Measurements from ENCODE around the gene GULP1.
A peak's percentile ranks its signal among the peaks of the same experiment; 100 is the strongest.
"Not testable (repeated sequence)": the region's sequence is repeated elsewhere in the genome, so short reads cannot be mapped to it uniquely, and the experiment has no call there.

GULP1 gene

DNA sequence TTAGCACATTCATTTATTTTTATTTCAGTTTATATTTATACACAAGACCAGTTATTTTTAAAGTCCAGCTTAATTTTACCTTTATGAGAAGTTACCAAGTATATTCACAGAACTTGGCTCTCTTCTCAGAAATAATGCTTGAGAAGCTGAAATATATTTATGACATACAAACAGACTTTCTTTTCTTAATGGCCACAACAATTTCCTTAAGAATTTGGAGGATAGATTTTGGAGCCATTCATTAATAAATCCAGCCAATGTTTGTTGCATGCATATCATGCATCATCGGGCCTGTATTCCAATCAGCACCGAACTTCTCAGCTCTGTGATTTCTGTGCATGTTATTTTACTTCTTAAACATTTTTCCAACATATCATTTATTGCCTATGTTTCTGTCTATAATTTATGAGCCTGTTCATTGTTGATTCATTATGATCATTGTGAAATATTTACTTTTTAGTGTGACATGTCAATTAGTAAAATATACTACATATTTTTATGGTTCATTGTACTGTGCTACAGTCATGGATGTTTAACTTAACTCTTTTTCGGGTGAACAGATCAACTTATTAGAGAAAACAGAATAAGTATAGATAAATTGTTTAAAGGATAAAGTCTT lies 3.5 kb downstream of the GULP1 start:
- ATAC-seq: no peak
- TF ChIP-seq ISL1 (CRISPR knock-in tag; IDR thresholded peaks at IDR 0.05): no peak
- TF ChIP-seq, protein P1, sequence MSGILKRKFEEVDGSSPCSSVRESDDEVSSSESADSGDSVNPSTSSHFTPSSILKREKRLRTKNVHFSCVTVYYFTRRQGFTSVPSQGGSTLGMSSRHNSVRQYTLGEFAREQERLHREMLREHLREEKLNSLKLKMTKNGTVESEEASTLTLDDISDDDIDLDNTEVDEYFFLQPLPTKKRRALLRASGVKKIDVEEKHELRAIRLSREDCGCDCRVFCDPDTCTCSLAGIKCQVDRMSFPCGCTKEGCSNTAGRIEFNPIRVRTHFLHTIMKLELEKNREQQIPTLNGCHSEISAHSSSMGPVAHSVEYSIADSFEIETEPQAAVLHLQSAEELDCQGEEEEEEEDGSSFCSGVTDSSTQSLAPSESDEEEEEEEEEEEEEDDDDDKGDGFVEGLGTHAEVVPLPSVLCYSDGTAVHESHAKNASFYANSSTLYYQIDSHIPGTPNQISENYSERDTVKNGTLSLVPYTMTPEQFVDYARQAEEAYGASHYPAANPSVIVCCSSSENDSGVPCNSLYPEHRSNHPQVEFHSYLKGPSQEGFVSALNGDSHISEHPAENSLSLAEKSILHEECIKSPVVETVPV (CRISPR knock-in tag; IDR thresholded peaks at IDR 0.05): no peak
- TF ChIP-seq ESRRG (CRISPR knock-in tag; IDR thresholded peaks at IDR 0.05): no peak
- no peak for TF ChIP-seq OSR1 (CRISPR knock-in tag; IDR thresholded peaks at IDR 0.05)
- TF ChIP-seq, protein P2, sequence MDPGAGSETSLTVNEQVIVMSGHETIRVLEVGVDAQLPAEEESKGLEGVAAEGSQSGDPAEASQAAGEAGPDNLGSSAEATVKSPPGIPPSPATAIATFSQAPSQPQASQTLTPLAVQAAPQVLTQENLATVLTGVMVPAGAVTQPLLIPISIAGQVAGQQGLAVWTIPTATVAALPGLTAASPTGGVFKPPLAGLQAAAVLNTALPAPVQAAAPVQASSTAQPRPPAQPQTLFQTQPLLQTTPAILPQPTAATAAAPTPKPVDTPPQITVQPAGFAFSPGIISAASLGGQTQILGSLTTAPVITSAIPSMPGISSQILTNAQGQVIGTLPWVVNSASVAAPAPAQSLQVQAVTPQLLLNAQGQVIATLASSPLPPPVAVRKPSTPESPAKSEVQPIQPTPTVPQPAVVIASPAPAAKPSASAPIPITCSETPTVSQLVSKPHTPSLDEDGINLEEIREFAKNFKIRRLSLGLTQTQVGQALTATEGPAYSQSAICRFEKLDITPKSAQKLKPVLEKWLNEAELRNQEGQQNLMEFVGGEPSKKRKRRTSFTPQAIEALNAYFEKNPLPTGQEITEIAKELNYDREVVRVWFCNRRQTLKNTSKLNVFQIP (CRISPR knock-in tag; IDR thresholded peaks at IDR 0.05; ENCODE audit: borderline replicate concordance, low read depth): no peak
- TF ChIP-seq ZNF565 (CRISPR knock-in tag; conservative IDR thresholded peaks at IDR 0.05; ENCODE audit: low read depth): no peak
- TF ChIP-seq TOX (CRISPR knock-in tag; IDR thresholded peaks at IDR 0.05; ENCODE audit: borderline replicate concordance): no peak
- no peak for TF ChIP-seq GLIS3 (CRISPR knock-in tag; IDR thresholded peaks at IDR 0.05)
- TF ChIP-seq SNAI2 (CRISPR knock-in tag; IDR thresholded peaks at IDR 0.05): no peak
- no peak for TF ChIP-seq BACH2 (CRISPR knock-in tag; IDR thresholded peaks at IDR 0.05; ENCODE audit: borderline replicate concordance)
- TF ChIP-seq, protein P3, sequence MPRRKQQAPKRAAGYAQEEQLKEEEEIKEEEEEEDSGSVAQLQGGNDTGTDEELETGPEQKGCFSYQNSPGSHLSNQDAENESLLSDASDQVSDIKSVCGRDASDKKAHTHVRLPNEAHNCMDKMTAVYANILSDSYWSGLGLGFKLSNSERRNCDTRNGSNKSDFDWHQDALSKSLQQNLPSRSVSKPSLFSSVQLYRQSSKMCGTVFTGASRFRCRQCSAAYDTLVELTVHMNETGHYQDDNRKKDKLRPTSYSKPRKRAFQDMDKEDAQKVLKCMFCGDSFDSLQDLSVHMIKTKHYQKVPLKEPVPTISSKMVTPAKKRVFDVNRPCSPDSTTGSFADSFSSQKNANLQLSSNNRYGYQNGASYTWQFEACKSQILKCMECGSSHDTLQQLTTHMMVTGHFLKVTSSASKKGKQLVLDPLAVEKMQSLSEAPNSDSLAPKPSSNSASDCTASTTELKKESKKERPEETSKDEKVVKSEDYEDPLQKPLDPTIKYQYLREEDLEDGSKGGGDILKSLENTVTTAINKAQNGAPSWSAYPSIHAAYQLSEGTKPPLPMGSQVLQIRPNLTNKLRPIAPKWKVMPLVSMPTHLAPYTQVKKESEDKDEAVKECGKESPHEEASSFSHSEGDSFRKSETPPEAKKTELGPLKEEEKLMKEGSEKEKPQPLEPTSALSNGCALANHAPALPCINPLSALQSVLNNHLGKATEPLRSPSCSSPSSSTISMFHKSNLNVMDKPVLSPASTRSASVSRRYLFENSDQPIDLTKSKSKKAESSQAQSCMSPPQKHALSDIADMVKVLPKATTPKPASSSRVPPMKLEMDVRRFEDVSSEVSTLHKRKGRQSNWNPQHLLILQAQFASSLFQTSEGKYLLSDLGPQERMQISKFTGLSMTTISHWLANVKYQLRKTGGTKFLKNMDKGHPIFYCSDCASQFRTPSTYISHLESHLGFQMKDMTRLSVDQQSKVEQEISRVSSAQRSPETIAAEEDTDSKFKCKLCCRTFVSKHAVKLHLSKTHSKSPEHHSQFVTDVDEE (CRISPR knock-in tag; IDR thresholded peaks at IDR 0.05): no peak
- TF ChIP-seq TCF4 (CRISPR knock-in tag; IDR thresholded peaks at IDR 0.05; ENCODE audit: borderline replicate concordance): no peak
- no peak for TF ChIP-seq ZFP30 (CRISPR knock-in tag; IDR thresholded peaks at IDR 0.05)
- TF ChIP-seq, protein P4, sequence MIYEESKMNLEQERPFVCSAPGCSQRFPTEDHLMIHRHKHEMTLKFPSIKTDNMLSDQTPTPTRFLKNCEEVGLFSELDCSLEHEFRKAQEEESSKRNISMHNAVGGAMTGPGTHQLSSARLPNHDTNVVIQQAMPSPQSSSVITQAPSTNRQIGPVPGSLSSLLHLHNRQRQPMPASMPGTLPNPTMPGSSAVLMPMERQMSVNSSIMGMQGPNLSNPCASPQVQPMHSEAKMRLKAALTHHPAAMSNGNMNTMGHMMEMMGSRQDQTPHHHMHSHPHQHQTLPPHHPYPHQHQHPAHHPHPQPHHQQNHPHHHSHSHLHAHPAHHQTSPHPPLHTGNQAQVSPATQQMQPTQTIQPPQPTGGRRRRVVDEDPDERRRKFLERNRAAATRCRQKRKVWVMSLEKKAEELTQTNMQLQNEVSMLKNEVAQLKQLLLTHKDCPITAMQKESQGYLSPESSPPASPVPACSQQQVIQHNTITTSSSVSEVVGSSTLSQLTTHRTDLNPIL (CRISPR knock-in tag; IDR thresholded peaks at IDR 0.05; ENCODE audit: low read depth): no peak
- TF ChIP-seq RARB (CRISPR knock-in tag; IDR thresholded peaks at IDR 0.05): no peak
- no peak for TF ChIP-seq ARNTL (CRISPR knock-in tag; IDR thresholded peaks at IDR 0.05; ENCODE audit: borderline replicate concordance, low read depth)
- TF ChIP-seq ZNF8 (CRISPR knock-in tag; IDR thresholded peaks at IDR 0.05): no peak

DNA sequence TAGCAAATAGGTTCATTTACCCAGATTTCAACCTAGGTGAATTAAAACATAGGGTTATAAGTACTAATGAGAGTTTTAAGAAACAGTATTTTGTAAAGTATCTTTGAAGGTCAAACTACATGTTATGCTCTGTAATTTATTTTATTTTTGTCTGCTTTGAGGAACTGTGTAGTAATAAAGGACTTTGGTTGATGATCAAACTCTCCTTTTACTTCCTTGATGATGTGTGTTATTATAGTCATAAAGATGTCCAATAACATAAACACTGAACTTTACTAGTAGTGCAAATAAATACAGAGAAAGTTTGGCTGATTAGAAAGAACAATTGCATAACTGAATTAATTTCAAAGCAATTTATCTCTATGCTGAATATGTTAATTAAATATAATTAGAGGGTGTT lies 6.3 kb downstream of the GULP1 start:
- TF ChIP-seq ZFP30 (CRISPR knock-in tag; IDR thresholded peaks at IDR 0.05) (no peak), ARNTL (CRISPR knock-in tag; IDR thresholded peaks at IDR 0.05; ENCODE audit: borderline replicate concordance, low read depth) (no peak), OSR1 (CRISPR knock-in tag; IDR thresholded peaks at IDR 0.05) (no peak), RARB (CRISPR knock-in tag; IDR thresholded peaks at IDR 0.05) (no peak)
- TF ChIP-seq, protein P2 (CRISPR knock-in tag; IDR thresholded peaks at IDR 0.05; ENCODE audit: borderline replicate concordance, low read depth): no peak
- no peak for ATAC-seq

DNA sequence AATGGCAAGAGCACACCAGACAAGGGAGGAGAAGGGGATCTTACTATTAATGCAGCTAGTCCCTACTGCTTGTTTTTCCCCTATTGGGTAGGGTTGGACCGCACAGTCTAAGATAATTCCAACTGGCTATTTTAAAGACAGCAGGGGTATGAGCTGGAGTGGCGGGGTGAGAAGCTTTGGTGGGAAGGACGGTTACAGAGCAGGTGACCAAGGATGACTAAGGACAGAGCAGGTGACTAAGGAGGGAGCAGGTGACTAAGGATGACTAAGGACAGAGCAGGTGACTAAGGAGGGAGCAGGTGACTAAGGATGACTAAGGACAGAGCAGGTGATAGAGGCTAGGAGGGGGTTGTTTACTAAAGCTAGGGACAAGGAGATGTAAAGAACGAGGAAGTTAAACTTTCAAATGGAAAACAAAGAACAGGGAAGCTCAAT lies 7.3 kb downstream of the GULP1 start:
- ATAC-seq: not testable (repeated sequence)

DNA sequence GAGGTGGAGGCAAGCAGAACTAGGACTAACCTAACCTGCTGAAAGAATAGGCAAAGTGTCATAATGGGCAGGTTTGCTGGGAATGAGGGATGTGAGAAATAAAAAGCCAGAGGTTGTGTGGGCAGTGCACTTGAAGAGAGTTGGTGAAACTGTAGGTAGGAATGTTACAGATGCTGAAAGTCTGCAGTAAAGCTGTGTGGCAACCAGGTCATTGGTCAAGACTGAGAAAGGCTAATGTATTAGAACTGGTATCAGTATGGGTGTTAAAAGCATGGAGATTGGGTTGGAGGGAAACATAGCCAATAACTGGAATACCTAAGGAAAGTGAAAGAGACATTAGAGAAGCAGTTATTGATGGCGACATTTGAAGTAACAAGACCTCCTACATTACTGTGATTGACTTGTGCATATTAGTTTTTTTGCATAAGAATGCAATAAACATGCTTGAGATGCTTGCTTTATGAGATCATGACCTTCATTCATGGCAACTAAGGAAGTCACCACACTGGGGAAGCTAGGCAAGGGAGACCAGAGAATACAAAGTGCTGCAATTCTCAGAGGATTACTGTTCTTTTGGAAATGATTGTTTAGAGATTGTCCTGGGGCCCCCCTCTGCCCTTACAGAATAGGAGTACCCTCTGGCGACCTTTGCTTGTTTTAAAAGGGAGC lies 11.8 kb downstream of the GULP1 start:
- ATAC-seq: peak; percentile 75
- TF ChIP-seq, protein P1 (CRISPR knock-in tag; IDR thresholded peaks at IDR 0.05): no peak
- no peak for TF ChIP-seq TOX (CRISPR knock-in tag; IDR thresholded peaks at IDR 0.05; ENCODE audit: borderline replicate concordance)
- TF ChIP-seq, protein P4 (CRISPR knock-in tag; IDR thresholded peaks at IDR 0.05; ENCODE audit: low read depth): peak; percentile 49; the same call in 1 of the 2 replicates
- TF ChIP-seq ESRRG (CRISPR knock-in tag; IDR thresholded peaks at IDR 0.05): no peak
- no peak for TF ChIP-seq GLIS3 (CRISPR knock-in tag; IDR thresholded peaks at IDR 0.05)
- TF ChIP-seq TCF4 (CRISPR knock-in tag; IDR thresholded peaks at IDR 0.05; ENCODE audit: borderline replicate concordance): no peak
